ENCODE measurements around the gene TUBB2B.
"Not testable (repeated sequence)": the region's sequence is repeated elsewhere in the genome, so short reads cannot be mapped to it uniquely, and the experiment has no call there.

Gene TUBB2B

GRCh38 chr6:3258201-3258600 lies 30.7 kb upstream of the TUBB2B start:
- DNase-seq, result no peak

DNA sequence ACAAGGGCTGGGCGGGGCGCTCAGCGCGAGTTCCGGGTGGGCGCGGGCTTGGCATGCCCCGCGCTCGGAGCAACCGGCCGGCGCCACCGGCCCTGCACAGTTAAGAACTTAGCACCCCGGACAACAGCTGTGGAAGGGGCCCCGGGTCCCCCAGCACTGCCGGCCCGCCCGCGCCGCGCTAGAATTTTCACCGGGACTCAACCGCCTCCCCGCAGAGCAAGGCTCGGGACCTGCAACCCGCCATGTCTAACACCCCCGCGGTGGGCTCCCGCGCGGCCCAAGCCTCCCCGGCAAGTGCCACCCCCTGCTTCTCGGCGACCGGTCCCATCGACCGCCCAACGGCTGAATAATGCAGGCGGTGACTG lies 26.1 kb upstream of the TUBB2B start:
- DNase-seq, result no peak

- no peak for DNase-seq
These were observed 25.6 kb upstream of the TUBB2B start for GRCh38 chr6:3252861-3253596.

DNA sequence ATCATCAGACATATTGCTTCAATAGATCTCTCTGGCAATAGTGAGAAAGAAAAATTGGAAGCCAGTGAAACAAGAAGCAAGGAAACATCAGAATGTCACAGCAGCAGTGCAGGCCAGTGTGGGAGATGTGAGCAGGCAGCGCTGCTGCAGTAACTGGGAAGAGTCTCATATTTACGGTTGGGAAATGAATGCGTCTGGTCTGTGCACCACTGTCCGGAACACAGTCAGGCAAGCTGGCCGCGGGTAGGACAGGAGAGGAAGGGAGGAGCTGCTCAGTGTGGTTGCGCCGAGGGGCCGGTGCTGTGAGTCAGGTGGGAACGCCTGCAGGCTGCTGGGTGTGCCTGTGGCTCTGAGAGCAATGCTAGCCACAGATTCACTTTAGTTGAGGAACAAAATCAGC lies 24.9 kb upstream of the TUBB2B start:
- no peak for DNase-seq

GRCh38 chr6:3251462-3252314 lies 24.2 kb upstream of the TUBB2B start:
- peak; percentile 86 for DNase-seq

DNA sequence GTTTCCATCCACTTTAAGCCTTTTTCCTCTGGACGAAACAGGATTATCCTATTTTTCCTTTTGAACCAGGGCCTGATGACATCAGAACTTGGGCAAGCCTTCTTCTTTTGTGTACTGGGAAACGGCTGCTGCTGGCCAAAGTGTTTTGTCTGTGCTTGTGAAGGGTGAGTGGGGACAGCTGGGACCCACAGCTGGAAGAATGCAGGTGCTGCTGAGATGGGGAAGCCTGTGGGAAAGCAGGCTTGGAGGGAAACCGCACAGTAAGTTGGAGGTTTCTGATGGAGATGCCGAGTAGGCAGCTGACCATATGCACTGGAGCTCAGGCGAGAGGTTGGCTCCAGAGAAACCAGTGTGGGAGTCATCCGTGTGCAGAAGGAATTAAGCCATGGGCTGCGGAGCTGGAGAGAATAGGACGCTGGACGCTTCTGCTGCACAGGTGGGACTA lies 22.8 kb upstream of the TUBB2B start:
- DNase-seq, result no peak

- no peak for DNase-seq
These were observed 22.4 kb upstream of the TUBB2B start for GRCh38 chr6:3249821-3250220.

GRCh38 chr6:3247255-3248146 lies 20.0 kb upstream of the TUBB2B start:
- DNase-seq, result no peak

GRCh38 chr6:3245216-3245615 lies 17.8 kb upstream of the TUBB2B start:
- no peak for DNase-seq

DNA sequence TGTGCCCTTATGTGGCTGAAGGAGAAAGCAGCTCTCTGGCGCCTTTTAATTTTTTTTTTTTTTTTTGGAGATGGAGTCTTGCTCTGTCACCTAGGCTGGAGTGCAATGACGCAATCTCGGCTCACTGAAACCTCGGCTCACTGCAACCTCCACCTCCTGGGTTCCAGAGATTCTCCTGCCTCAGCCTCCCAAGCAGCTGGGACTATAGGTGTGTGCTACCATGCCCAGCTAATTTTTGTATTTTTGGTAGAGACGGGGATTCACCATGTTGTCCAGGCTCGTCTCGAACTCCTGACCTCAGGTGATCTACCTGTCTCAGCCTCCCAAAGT lies 17.3 kb upstream of the TUBB2B start:
- not testable (repeated sequence) for DNase-seq

GRCh38 chr6:3244003-3244831 lies 16.8 kb upstream of the TUBB2B start:
- no peak for DNase-seq

GRCh38 chr6:3242768-3243167 lies 15.3 kb upstream of the TUBB2B start:
- DNase-seq, result no peak

GRCh38 chr6:3241745-3242144 lies 14.3 kb upstream of the TUBB2B start:
- DNase-seq, result not testable (repeated sequence)

GRCh38 chr6:3240595-3240994 lies 13.1 kb upstream of the TUBB2B start:
- no peak for DNase-seq

DNA sequence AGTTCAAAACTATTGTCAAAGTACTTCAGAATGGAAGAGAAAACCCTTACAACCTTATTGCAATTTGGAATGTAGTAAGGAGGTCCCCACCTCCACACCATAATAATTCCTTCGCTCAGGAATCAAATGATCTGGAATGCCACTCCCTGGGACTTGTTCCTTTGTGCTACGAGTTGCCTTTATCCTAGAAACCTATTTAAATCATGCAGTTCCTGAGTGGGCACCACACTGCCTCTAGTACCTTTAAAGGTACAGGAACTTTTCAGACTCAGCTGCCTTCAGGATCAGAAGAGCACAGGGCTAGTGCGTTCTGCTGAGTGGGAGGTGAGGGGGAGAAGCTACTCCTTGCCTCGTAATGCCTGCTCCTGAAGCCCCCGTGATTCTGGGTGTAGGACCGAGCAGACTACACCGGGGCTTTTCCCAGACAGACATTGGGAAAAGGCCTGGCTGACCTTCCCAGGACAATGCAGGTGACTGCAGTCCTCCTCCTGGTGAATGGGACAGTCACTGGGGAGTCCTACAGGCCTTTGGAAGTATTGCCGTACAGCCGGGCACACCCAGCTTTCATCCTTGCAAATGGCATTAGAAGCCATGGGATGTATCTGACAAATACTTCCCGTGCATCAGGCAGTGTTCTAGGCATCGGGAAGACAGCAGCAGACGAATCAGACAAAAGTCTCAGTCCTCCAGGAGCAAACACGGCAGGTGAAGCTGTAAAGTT lies 11.8 kb upstream of the TUBB2B start:
- DNase-seq, result no peak

DNA sequence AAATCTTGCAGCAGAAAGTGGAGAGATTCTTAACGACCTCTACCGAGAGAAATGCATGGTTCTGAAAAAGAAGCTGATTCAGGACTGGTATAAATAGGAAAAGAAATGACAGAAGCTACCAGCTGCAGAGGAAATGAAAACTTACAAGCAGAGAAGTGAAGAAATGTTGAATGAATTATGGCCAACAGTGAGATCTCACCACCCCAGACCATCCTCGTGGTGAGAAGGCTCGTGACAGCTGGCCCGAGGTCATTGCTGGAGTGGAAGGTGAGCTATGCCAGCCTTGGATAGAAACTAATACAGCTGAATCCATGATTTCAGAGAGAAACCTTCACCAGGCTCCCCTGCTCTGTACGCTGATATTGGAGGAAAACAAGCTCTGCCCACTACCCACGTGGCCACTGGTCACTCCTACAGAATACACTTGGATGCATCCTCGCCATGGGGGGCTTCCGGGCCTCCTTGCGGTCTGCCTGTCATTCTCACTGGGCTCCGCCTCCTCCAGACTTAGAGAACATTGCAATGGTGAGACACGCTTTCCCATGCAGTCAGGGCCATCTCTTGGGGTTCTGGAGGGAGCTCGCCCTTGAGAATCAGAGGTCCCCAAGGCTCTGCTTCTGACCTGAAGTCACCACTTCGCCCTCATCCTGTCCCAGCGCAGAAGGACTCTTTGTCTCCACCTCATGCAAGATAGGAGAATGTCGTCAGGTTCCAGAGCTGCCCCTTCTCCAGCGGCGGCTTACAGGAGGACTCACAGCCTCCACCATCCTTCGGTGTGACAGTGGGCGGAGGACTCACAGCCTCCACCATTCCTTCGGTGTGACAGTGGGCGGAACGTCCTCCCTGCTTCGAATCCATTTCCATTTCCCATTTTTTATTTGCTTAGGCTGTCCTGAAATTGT lies 10.6 kb upstream of the TUBB2B start:
- no peak for DNase-seq

GRCh38 chr6:3236005-3236404 lies 8.6 kb upstream of the TUBB2B start:
- no peak for DNase-seq

DNA sequence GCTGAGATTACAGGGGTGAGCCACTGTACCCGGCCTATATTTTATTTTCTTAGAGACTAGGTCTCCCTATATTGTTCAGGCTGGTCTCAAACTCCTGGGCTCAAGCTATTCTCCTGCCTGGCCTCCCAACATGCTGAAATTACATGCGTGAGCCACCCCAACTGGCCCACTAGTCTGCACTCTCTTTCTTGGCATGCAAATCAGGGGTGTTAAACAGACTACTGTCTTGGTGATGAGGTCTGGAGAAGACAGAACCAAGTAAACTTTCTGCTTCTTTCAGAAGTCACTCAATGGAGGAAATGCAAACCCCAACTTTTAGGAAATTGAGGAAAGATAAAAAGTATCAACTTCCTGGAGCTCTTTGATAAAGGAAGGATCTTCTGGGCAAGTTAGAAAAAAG lies 8.0 kb upstream of the TUBB2B start:
- DNase-seq, result no peak

DNA sequence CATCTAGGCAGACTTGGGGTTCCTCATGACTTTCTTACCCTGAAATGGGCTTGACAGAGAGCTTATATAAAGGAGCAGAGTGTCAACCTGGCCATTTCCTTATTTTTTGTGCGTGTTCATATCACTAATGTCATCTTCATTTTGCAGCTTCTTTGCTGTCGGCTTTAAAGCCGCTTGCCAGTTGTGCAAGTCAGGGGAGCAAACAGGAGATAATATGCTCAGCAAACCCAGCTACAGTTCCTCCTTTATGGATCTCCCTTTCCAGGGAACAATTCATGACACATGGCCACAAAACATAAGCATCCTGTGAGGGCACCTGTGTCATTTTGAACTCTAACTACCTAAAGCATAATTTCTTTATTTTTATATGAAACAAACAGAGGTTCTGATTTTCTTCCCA lies 6.5 kb upstream of the TUBB2B start:
- DNase-seq, result no peak

DNA sequence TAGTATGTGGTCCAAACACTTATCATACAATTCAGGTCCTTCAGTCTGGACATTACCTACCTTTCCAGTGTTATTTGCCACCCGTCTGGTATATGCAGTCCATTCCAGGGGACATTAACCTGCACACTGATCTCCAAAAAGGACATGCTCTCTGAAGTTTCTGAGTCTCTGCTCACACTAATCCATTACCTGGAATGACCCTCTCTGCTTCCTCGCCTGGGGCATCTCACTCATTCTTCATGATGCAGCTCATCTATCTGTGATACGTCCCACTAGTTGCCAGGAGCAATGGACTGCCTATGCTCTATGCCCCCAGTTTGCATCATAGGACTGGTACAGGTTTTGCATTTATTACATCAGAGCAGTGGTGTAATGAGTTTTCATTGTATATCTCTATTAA lies 5.9 kb upstream of the TUBB2B start:
- DNase-seq, result no peak

Data from CD4-positive, alpha-beta T cell treated with Interleukin-6 for 4 hours (primary cell).